ENCODE measurements around the gene VPS13D.
"Not testable (repeated sequence)": the region's sequence is repeated elsewhere in the genome, so short reads cannot be mapped to it uniquely, and the experiment has no call there.

Gene VPS13D

DNA sequence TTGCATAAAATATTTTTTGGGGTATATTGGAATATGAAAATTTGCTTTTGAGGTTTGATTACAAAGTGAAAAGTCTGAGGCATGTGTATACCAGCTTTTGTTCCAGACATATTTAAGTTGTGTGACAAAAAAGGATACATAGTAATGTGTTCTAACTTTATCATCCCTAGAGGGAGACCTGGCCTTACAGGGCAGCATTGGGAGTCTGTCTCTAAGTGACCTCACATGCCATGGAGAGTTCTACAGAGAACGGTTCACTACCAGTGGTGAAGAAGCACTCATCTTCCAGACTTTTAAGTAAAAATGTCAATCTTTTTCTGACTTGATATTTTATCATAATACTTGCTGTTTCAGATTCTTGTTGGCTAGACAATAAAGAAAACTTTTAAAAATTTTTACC, 61.0 kb downstream of the VPS13D start:
- no peak for DNase-seq

DNA sequence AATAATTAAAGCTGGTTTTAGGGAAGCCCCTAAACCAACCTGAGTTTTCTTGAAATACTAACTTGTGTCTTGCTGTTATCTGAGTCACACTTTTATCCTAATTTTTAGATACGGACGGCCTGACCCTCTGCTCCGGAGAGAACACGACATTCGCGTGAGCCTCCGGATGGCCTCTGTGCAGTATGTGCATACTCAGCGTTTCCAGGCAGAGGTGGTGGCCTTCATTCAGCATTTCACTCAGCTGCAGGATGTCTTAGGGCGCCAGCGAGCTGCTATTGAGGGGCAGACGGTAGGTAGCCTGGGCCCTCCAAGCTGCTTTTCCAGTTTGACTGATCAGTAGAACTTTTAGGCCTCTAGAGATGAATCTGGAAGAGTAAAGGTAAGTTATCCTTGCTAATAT, 63.6 kb downstream of the VPS13D start:
- DNase-seq: no peak

DNA sequence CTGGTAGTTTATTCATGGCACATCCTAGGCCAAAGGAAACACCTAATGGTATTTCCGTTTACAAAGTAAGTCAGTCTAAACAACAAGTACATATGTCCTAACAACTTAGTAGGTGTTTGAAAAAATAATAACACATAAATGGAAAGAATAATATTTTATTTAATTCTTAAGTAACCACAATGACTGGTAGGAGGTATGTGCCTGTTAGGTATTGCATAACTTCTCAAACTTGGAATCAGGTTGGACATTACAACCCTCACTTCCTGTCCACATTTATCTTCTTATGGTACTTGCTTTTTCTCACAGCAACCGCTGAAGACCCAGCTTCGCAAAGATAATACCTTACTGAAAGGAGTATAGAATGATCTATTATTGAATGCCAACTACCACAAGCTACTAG, 64.2 kb downstream of the VPS13D start:
- no peak for DNase-seq

DNA sequence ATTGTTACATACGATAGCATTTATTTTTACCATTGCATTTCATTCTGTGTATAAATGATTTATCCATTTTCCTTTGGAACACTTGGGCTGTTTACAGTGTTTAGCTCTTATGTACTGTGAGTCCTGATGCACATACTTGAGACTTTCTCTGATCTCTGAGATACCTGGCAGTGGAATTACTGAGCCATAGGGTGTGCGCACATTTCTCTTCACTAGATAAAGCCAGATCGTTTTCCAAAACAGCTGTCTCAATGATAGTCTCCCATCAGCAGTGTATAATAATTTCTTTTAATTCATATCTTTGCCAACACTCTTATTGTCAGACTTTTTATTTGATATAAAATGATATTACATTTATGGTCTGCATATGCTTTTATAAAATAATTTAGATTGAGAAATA, 66.2 kb downstream of the VPS13D start:
- no peak for DNase-seq

DNA sequence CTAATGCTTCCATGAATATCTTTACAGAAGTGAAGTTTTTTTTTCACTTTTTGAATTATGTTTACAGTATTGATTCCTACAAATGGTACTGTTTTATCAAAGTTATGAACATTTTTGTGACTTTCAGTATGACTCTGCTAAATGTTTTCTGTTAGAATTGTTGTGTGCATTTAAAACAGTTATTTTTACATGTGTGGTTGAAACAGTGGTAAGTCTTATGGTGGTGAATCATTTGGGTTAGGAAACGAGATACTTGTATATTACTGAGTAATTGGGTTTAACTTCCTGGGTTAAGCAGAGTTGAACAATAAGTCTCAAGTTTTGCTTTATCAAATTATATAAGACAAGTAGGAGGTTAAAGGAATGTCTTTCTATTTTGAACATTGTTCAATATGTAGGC, 66.8 kb downstream of the VPS13D start:
- no peak for DNase-seq

DNA sequence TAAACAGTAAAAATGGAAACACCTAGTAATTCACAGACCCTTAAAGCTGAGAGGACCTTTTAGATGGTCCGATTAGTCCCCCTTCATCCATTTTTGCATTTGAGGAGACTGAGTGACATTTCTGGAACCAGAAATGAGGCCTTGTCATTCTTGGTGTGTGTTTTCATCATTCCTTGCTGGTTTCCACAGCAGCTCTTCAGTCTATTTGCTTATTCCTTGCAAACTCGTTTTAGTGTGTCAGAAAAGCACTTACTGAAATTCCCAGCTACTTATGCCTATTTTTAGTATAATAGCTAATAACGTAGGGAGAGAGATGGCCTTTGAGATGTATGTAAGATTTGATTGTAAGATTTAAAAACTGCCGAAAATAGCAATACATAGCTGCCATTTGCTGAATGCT, 70.9 kb downstream of the VPS13D start:
- DNase-seq: no peak

DNA sequence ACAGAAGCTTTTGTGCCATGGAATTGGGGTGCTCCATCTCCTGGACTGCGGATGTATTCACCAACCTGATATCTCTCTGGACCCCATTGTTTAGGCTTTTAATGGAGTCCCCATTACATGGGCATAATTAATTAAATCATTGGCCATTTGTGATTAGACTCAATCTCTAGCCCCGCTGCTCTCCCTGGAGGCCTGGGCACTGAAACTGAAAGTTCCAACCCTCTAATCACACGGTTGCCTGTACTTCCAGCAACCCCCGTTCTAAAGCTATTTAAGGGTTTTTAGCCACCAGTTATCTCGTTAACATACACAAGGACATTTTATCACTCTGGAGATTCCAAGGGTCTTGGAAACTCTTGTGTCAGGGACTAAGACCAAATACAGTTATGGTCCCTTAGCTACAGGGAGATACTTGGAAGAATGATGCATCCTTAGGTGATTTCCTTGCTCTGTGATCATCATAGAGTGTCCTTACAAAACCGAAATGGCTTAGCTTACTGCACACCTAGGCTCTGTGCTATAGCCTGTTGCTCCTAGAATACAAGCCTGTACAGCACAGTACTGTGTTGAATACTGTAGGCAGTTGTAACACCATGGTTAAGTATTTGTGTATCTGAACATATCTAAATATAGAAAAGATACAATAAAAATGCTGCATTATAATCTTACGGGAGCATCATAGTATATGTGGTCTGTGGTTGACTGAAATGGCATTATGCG, 71.8 kb downstream of the VPS13D start:
- no peak for DNase-seq

DNA sequence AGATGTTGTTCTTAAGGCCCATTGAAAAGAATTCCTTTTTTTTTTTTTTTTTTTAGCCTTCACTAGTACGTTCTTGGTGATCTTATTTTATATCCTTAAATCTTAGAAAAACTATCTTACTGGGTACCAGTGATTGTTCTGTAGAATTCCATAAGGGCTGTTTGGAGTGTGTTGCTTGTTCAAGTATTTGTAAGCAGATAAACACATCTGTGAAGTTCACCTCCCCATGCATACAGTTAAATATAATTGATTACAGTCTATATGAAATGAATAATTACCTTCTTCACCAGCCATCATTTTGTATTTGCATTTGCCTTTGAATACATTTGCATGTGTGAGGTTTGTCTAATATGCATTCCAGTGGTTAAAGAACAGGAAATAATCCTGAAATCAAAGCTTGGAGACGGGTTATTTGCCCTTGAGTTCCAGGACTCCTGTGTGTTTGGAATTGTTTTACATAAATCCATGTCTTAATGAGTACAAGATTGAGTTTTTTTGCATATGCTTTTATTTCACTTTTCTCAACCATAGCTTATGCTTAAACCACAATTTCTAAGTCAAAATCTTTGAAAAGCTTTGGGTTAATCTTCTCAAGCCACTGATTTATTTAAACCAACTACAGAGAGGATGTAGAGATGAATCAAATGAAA, 73.1 kb downstream of the VPS13D start:
- no peak for DNase-seq

DNA sequence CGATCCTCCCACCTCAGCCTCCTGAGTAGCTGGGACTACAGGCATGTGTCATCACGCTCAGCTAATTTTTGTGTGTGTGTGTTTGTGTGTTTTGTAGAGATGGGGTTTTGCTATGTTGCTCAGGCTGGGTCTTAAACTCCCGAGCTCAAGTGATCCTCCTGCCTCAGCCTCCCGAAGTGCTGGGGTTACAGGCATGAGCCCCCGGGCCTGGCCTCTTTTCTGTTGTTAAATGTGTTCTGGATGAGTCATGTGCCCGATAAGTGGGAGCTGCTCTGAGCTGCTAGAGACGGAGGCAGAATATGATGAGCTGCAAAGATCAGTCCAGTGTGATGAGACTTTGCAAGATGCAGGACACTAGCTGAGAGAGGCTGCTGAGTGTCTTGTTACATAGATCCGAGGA, 75.5 kb downstream of the VPS13D start:
- DNase-seq: no peak

DNA sequence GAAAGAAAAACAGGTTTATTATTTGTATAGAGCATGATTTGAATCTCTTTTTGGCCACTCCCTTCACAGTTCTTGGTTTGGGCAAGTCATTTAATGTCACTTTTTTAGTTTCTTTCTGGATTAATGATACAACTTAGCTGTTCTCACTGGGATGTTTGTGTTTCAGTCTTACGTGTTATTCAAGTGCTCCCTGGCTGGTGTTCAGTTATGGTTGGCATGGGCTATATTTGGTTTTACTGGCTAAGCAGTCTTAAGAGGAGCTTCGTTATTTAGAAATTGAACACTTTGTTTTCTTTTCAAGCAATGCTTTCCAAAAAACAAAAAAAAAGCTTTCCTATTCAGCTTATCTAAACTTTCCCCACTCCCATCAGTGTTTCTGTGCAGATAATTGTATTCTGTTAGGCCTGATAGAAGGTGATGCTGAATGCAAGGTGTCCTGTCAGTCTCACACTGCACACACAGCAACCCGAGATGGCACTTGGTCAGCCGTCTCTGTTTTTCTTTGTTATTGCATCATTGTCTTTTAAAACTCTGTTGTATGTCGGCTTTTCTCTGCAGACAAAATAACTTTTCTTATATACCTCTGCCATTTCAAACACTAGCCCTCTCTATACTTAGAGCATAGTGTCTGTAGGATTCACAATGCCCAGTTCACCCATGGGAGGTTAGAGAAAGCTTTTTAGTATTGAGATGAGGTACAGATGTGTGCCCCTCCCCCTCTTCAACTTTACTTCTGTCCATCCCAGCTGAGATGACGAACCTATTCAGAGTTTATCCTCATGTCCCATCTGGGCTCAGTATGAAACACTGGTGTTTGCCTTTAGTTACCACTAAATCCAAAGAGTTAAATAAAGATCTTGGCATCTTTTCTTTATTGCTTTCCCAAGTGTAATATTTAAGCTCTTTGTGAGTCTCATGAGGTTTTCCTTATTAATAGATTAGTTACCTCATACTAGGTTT, 80.2 kb downstream of the VPS13D start:
- no peak for DNase-seq

DNA sequence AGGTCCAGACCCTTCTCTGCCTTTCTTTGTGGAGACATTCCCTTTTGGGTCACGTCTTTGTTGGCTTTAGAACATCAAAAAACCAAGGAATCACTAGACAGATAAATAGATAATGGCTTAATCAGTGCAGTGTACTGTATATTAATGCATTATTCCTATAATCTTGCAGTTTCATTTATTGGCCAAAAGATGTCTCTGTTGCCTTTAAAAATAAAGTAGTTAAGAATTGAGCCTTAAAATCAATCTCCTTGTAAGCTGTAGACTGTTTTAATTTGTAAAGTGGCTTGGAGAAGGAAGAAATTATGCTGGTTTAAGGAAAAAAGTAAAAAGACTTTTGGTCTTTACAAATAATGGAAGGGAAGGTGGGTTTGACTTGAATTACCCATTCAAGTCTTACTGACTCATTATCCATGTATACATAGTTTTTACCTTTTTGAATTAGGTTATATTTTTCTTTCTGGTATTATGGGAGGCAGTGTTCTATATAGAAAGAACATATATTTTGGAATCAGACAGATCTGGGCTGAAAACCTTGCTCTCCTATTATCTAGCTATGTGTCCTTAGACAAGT, 84.6 kb downstream of the VPS13D start:
- DNase-seq: no peak

DNA sequence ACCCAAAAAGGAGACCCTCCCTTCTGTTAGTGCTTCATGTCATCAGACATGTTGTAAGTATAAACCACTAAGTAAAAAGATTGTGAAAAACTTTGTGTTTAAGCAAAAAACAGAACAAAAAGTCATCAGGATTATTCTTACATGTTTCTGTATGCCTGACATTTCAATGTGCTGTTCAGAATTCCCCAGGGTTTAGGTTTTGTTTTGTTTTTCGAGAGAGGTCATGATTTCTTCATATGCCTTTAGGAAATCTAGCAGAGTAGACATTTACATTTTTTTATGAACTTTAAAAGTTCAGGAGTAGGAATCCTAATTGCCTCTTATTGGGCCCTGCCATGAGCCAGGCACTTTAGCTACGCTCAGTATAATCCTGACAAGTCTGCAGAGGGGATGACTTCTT, 85.3 kb downstream of the VPS13D start:
- no peak for DNase-seq

DNA sequence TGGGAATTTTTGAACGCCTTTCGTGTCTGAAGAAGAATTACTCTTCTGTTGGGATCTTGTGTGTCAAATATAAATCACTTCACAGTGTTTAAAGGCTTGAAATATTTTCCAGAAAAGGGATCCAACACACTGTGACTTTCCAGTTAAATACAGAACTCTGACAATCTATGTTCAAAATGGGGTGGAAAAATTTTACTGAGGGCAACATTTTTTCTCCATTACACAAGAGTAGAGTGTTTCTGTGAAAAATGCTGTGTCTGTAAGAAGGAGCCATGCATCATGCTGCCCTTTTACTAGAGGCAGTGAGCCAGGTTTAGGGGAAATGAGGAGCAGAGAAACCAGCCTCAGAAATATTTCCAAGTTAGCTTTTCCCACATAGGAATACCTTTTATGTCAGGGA, 86.5 kb downstream of the VPS13D start:
- no peak for DNase-seq

DNA sequence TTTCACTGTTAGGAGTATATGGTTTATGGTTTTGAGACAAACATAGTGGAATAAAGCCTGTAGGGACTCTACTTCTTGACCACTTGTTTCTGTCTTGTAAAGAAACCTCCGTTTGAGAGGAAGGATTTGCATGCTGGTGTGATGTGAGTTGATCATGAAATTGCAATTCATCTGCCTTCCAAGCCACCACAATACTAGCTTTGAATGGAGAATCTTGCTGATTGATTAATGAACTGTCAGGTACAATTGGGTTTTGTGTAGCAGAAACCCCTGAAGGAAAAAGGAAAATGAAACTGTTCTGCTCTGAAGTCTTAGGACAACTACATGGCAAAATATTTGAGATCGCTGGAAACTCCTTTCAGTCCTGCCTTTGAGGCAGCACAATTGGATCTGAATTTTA, 90.7 kb downstream of the VPS13D start:
- no peak for DNase-seq

DNA sequence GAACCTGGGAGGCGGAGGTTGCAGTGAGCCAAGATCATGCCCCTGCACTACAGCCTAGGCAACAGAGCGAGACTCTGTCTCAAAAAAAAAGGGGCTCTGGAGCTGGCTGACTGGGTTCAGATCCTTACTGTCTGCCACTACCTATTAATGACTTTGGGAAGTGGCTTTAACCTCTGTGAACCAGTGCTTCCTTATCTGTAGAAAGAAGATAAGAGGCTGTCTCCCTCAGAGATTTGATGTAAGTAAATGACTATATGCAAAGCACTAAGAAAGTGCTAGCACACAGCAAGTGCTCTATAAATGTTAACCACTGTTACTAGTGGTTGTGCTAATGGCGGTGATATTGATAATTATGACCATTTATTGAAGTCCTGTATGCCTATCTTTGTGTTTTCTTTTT, 94.6 kb downstream of the VPS13D start:
- DNase-seq: no peak

DNA sequence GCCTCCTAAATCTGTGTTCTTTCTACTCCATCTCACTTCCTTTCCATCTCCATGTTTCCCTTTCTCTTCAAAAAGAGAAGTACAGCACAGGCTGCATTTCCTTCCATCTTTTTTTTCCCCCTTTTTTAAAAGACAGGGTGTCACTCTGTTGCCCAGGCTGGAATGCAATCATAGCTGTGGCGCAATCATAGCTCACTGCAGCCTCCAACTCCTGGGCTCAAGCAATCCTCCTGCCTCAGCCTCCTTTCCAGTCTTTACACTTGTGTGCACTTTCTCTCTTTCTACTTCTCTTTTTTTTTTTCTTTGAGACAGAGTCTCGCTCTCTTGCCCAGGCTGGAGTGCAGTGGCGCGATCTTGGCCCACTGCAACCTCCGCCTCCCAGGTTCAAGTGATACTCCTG, 95.1 kb downstream of the VPS13D start:
- DNase-seq: not testable (repeated sequence)

DNA sequence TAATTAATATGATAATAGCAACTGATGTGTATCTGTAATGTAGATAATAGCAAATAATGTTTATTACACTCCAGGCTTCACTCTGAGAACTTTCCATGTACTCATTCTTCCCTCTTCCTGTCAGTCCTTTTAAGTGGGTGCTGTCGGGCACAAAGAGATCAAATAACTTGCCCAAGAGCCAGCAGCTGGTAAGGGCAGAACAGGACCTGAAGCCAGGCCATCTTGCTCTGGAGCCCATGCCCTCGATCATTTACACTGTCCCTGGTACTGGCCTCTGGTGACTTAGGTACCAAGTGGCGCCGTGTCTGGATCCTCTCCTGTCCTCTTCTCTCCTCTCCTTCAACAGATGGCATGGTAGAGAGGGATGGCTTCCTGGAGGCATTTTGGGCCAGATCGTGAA, 97.2 kb downstream of the VPS13D start:
- DNase-seq: no peak

DNA sequence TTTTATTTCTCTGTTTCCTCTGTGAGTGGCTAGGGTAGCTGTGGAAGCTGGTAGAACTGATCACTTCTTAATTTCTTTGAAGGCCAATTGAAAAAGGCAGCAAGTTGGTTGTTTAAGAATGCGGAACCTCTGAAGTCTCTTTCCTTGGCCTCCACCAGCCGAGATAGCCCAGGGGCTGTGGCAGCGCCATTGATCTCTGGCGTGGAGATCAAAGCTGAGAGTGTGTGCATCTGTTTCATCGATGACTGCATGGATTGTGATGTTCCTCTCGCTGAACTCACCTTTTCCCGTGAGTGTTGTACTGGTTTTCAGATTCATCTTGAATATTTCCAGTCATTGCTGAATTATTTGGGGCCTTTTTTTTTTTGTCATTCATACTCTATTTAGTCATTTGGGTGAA, 97.7 kb downstream of the VPS13D start:
- DNase-seq: no peak

DNA sequence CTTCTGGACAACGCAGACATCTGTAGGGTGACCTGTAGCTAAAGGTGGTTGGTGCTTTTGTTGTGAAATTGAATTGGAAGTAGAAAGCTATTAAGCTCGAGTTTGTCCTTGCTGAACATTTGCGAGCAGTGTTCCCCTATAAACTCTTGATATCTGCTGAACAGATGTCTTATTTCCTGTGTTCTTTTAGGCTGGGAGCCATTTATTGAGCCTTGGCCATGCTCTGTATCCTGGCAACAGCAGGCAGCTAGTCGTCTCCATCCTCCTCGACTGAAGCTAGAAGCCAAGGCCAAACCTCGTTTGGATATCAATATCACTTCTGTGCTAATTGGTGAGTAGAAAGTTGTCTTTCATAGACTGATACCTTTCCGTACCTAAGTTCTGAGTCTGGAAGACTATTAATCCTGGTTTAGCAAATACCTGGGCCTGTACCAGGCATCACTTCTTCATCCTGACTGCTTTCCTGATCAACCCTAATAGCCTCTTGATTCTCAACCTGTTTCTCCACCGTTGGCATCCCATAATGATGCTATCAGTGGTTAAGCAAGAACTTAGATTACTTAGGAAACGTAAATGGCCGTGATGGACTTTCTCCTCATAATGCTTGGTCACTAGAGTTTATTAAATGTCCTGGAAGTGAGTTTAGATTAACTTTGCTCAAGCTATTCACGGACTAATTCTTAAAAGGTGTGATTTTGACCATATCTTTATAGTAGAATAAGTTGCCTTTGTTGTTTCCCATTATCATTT, 103.4 kb downstream of the VPS13D start:
- no peak for DNase-seq

DNA sequence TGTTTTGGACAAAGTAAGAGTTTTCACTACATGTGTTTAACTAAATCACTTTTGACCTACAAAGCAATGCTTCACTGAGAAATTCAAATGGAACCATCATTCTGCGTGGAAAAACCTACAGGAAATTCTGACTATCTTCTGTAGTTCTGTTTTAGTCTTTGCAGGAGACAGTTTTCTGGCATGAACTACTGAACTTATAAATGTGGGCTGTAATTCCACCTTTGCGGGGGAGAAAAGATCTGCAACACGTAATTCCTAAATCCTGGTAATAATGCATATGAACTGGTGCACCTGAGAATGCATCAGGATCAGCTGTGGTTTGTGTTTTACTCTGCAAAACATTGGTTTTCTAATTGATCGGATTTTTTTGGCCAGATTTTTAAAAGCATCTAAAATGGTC, 106.0 kb downstream of the VPS13D start:
- DNase-seq: no peak

DNA sequence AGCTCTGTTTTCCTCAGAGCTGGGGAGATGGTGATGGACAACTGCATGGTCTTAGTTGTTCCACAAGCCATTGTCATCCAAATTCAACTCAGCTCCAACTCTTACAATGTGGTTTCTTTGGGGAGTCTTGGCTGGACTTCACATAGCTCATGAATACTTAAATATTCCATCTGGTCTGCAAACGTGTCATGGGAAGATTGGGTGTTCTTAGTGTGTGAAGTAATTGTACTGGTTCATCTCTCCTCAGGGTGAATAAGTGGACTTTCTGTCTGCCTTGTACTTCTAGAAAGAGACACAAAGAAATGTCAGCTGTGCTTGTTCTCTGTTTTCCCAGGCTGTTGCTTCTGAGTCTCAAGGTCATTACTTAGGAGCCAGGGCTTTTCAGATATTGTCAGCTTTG, 106.6 kb downstream of the VPS13D start:
- DNase-seq: no peak

DNA sequence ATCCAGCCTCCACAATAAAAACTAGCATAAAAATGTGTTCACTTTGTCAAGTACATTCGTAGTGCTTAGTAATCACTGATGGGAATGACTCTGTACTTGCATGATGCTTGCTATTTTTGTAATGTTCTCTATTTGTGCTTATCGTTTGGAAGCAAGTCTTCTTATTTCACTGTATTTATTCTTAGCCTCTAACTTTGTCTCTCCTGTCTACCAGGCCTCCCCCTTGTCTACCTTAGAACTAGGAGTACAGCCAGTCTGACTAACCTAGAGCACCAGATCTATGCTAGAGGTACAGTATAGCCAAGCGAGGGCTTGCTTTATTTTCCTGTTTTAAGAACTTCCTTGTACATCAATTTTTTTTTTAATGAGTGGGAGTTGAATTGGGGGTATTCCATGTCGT, 108.2 kb downstream of the VPS13D start:
- no peak for DNase-seq

DNA sequence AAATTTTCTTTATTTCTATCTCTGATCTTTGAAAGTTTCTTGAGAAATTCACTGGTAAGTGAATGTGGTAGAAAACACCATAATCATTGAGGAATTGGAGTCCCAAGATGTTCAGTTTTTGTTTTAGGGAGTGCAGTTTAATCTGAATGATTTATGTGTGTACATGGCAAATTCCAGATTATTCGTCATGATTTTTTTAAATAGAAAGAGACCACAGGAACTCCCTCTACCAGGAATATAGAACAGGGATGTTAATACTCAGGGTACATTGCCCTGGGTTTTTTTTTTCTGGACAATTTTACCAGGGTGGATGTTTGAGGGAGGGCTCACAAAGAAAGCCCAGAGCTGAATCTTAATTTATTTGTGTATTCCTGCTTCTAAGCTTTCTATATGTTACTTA, 109.0 kb downstream of the VPS13D start:
- DNase-seq: no peak

All from stimulated activated CD4-positive, alpha-beta T cell treated with anti-CD3 and anti-CD28 coated beads, Interleukin-4, amount 100 ng/mL, for 4 hours (primary cell).